Motor neuron (in vitro differentiated cells): ENCODE measurements around the gene F5. TPM values are rescaled to one million over a fixed set of nuclear protein-coding genes. Genes with fewer than 3 reads are reported as not detected.
A peak's percentile ranks its signal among the peaks of the same experiment; 100 is the strongest.

Experiments used
- ATAC-seq, 8 experiments: fragments of 200-7000 bp; cut with Tn5 transposase; replicated peaks in 6 of 8; 2 replicates each; pipeline ENCODE4 v1.8.0; 2021; ENCODE audit warnings: mild to moderate bottlenecking in 8 of 8, moderate library complexity in 8 of 8
- H3K27ac ChIP-seq, 2 donors: fragments of 250-450 bp; sonication (Bioruptor Pico); 2 replicates each; pipeline ENCODE4 v1.9.0; 2021; ENCODE audit warnings: antibody characterized with exemption in 2 of 2, mild to moderate bottlenecking in 2 of 2, moderate library complexity in 1 of 2
- H3K4me1 ChIP-seq, 2 donors: fragments of 250-450 bp; sonication (Bioruptor Pico); replicated peaks in 1 of 2; 2 replicates each; pipeline ENCODE4 v1.6.1; 2021; ENCODE audit warnings: antibody characterized with exemption in 2 of 2, mild to moderate bottlenecking in 2 of 2, moderate library complexity in 1 of 2
- H3K4me3 ChIP-seq, 5 donors: fragments of 250-450 bp; sonication (Bioruptor Pico); 2 replicates each; pipeline ENCODE4 v1.9.0; 2021; ENCODE audit warnings: antibody characterized with exemption in 5 of 5, mild to moderate bottlenecking in 5 of 5, moderate library complexity in 4 of 5
- WGBS, 10 experiments: fragments of 450-650 bp; shearing (Covaris generic); methylation state at CpG; one replicate each; pipeline ENCODE4 v1.0.0; 2022; 5-methylcytosine and 5-hydroxymethylcytosine counted together
- in situ Hi-C, 9 experiments: fragments of 400-800 bp; cut with MboI; loops; one replicate each; pipeline ENCODE4 v1.15.0; 2021; ENCODE audit warnings: low sequenced_read_pairs in 9 of 9, low pct_unique_long_range_greater_than_20kb in 2 of 9; ENCODE audit not compliant: unreplicated experiment in 9 of 9
- total RNA-seq, 8 experiments: library from RNA; unstranded; fragments of 300-600 nt; gene quantifications; 2 replicates each; pipeline versions ENCODE4 v1.2.3 to v1.2.4, GENCODE V29; 2022

Gene F5
- total RNA-seq, 8 experiments from 2014 or later, result 0.07 to 30.1 (median 0.20) TPM; not detected in 1

- no peaks in the 10 kb centered on the region for H3K4me1 ChIP-seq
- no peak overlapping the region for H3K27ac ChIP-seq
- in situ Hi-C loops, result loop anchor here in 1 of 9 experiments (25.0 kb wide), 1 partner anchor 102 kb away; the partner anchor contains the start of gene SELL
- 29 to 75% (median 50%) methylated on average over 1 of the region's 1 CpG; no CpG with 5 or more reads in 3 of the 10 experiments for WGBS, 10 experiments
- ATAC-seq, result peak in 1 of 8 experiments; percentile 91
- H3K4me3 ChIP-seq, result no peak overlapping the region
Measured at GRCh38 chr1:169610108-169610507, 23.8 kb upstream of the F5 start.

GRCh38 chr1:169608226-169608625 lies 21.9 kb upstream of the F5 start:
- no peak for ATAC-seq
- H3K4me1 ChIP-seq, result no peaks in the 10 kb centered on the region
- in situ Hi-C loops, result loop anchor here in 2 of 9 experiments (10.0 to 25.0 kb wide), 2 partner anchors 97 to 104 kb away; partner anchors contain the start of gene SELL (in 1 of the 2)
- WGBS, 10 experiments, result 66 to 97% (median 88%) methylated on average over 1 to 4 of the region's 4 CpGs
- no peak overlapping the region for H3K27ac ChIP-seq
- H3K4me3 ChIP-seq, result no peak overlapping the region

- H3K27ac ChIP-seq, result no peak overlapping the region
- WGBS, 10 experiments, result 20 to 100% (median 63%) methylated on average over 1 to 4 of the region's 5 CpGs; no CpG with 5 or more reads in 2 of the 10 experiments
- H3K4me1 ChIP-seq, result no peaks in the 10 kb centered on the region
- in situ Hi-C loops, result loop anchor here in 2 of 9 experiments (10.0 to 25.0 kb wide), 2 partner anchors 100 to 107 kb away; partner anchors contain the start of gene SELL (in 1 of the 2)
- H3K4me3 ChIP-seq, result no peak overlapping the region
- no peak for ATAC-seq
Measured at GRCh38 chr1:169604781-169605560, 18.7 kb upstream of the F5 start.

- in situ Hi-C loops, result loop anchor here in 2 of 9 experiments (10.0 to 25.0 kb wide), 2 partner anchors 104 to 111 kb away; partner anchors contain the start of gene SELL (in 1 of the 2)
Measured at GRCh38 chr1:169601096-169601881, 15.0 kb upstream of the F5 start.

GRCh38 chr1:169595764-169596711 lies 9.8 kb upstream of the F5 start:
- WGBS, 10 experiments, result 25 to 100% (median 50%) methylated on average over 1 to 3 of the region's 3 CpGs; no CpG with 5 or more reads in 4 of the 10 experiments
- Histone ChIP-seq H3K27ac (no peak overlapping the region), H3K4me1 (no peaks in the 10 kb centered on the region), H3K4me3 (no peak overlapping the region)
- in situ Hi-C loops, result loop anchor here in 2 of 9 experiments (25.0 kb wide), 2 partner anchors 191 to 216 kb away; partner anchors contain the start of gene METTL18 (in 1 of the 2)
- ATAC-seq, result peak in 4 of 8 experiments; percentile 43 to 74 (median 51)

More at GRCh38 chr1:169601096-169601881, 15.0 kb upstream of the F5 start:
- WGBS, 10 experiments, result 0 to 50% (median 33%) methylated on average over 1 to 3 of the region's 3 CpGs; no CpG with 5 or more reads in 1 of the 10 experiments
- Histone ChIP-seq H3K4me3 (no peak overlapping the region), H3K4me1 (no peaks in the 10 kb centered on the region), H3K27ac (no peak overlapping the region)
- ATAC-seq, result peak in 3 of 8 experiments; percentile 43 to 57 (median 54)

GRCh38 chr1:169594391-169594790 lies 8.1 kb upstream of the F5 start:
- no peaks in the 10 kb centered on the region for H3K4me1 ChIP-seq
- no peak for ATAC-seq
- WGBS, 10 experiments, result 0 to 60% (median 46%) methylated on average over 1 to 3 of the region's 3 CpGs; no CpG with 5 or more reads in 1 of the 10 experiments
- in situ Hi-C loops, result loop anchor here in 2 of 9 experiments (25.0 kb wide), 2 partner anchors 193 to 218 kb away; partner anchors contain the start of gene METTL18 (in 1 of the 2)
- H3K4me3 ChIP-seq, result no peak overlapping the region
- no peak overlapping the region for H3K27ac ChIP-seq

- ATAC-seq, result no peak
- H3K27ac ChIP-seq, result no peak overlapping the region
- H3K4me1 ChIP-seq, result no peaks in the 10 kb centered on the region
- WGBS, 10 experiments, result 30 to 94% (median 78%) methylated on average over 3 to 5 of the region's 5 CpGs; no CpG with 5 or more reads in 1 of the 10 experiments
- no peak overlapping the region for H3K4me3 ChIP-seq
- in situ Hi-C loops, result loop anchor here in 2 of 9 experiments (25.0 kb wide), 2 partner anchors 196 to 221 kb away; partner anchors contain the start of gene METTL18 (in 1 of the 2)
Measured at GRCh38 chr1:169590932-169591331, 4.7 kb upstream of the F5 start.

- in situ Hi-C loops, result loop anchor here in 2 of 9 experiments (25.0 kb wide), 2 partner anchors 198 to 223 kb away; partner anchors contain the start of gene METTL18 (in 1 of the 2)
- no peak overlapping the region for H3K4me3 ChIP-seq
- no peak for ATAC-seq
- no peaks in the 10 kb centered on the region for H3K4me1 ChIP-seq
- WGBS, 10 experiments, result 17 to 87% (median 57%) methylated on average over 1 to 4 of the region's 4 CpGs; no CpG with 5 or more reads in 2 of the 10 experiments
- no peak overlapping the region for H3K27ac ChIP-seq
Measured at GRCh38 chr1:169588785-169589485, 2.7 kb upstream of the F5 start.

- no peak overlapping the region for H3K4me3 ChIP-seq
- no peak for ATAC-seq
- no peaks in the 10 kb centered on the region for H3K4me1 ChIP-seq
- in situ Hi-C loops, result loop anchor here in 2 of 9 experiments (25.0 kb wide), 2 partner anchors 199 to 224 kb away; partner anchors contain the start of gene METTL18 (in 1 of the 2)
- 0 to 42% (median 0%) methylated on average over 1 of the region's 1 CpG for WGBS, 10 experiments
- no peak overlapping the region for H3K27ac ChIP-seq
Measured at GRCh38 chr1:169588112-169588511, 1.8 kb upstream of the F5 start.

GRCh38 chr1:169586067-169586394 lies 250 bp downstream of the F5 start:
- Histone ChIP-seq H3K4me1 (no peaks in the 10 kb centered on the region), H3K27ac (no peak overlapping the region), H3K4me3 (peak overlapping the region in 1 of 5 donors; percentile 6)
- in situ Hi-C loops, result loop anchor here in 2 of 9 experiments (25.0 kb wide), 2 partner anchors 201 to 226 kb away; partner anchors contain the start of gene METTL18 (in 1 of the 2)
- peak in 1 of 8 experiments; percentile 48 for ATAC-seq
- 8 to 33% (median 29%) methylated on average over 3 to 5 of the region's 5 CpGs; no CpG with 5 or more reads in 5 of the 10 experiments for WGBS, 10 experiments

GRCh38 chr1:169585181-169585580 lies 1.1 kb downstream of the F5 start:
- no peak overlapping the region for H3K4me3 ChIP-seq
- no peaks in the 10 kb centered on the region for H3K4me1 ChIP-seq
- no peak overlapping the region for H3K27ac ChIP-seq
- in situ Hi-C loops, result loop anchor here in 2 of 9 experiments (25.0 kb wide), 2 partner anchors 202 to 227 kb away; partner anchors contain the start of gene METTL18 (in 1 of the 2)
- ATAC-seq, result no peak
